ENCODE data around the gene S1PR1.

- TF ChIP-seq CTCF (IDR thresholded peaks at IDR 0.05; ENCODE audit: poor library complexity): no peak
- no peak for TF ChIP-seq EZH2 (IDR thresholded peaks at IDR 0.05; ENCODE audit: borderline replicate concordance)
- TF ChIP-seq EZH2phosphoT487 (IDR thresholded peaks at IDR 0.05; ENCODE audit: low read depth, severe bottlenecking, unreplicated experiment): no peak
Measured at GRCh38 chr1:101244842-101245241, 8.0 kb downstream of the S1PR1 start.

Measured in hepatocyte (in vitro differentiated cells).